WTC11 (cell line): Measurements from ENCODE around the gene HOMER1.
A peak's percentile ranks its signal among the peaks of the same experiment; 100 is the strongest.

Experiments
- ATF6 ChIP-seq: sonication (generic); formaldehyde crosslinking; IDR thresholded peaks from 2 replicates; pipeline ENCODE4 v1.8.1; 2023; ENCODE audit warnings: mild to moderate bottlenecking, missing genetic modification reagents
- CTCF ChIP-seq: fragments of 200-600 bp; IDR thresholded peaks from 2 replicates; pipeline ENCODE4 v1.8.0; 2022; ENCODE audit warnings: antibody characterized with exemption
- FOXK1 ChIP-seq: sonication (generic); formaldehyde crosslinking; IDR thresholded peaks from 2 replicates; pipeline ENCODE4 v1.8.0; 2022; ENCODE audit warnings: mild to moderate bottlenecking, moderate library complexity, missing genetic modification reagents
- FOXP4 ChIP-seq: sonication (generic); formaldehyde crosslinking; IDR thresholded peaks from 2 replicates; pipeline ENCODE4 v1.8.0; 2022; ENCODE audit warnings: mild to moderate bottlenecking, missing genetic modification reagents
- JUN ChIP-seq: sonication (generic); formaldehyde crosslinking; IDR thresholded peaks from 2 replicates; pipeline ENCODE4 v1.8.0; 2023; ENCODE audit warnings: mild to moderate bottlenecking, missing genetic modification reagents
- MLX ChIP-seq: sonication (generic); formaldehyde crosslinking; IDR thresholded peaks from 2 replicates; pipeline ENCODE4 v1.8.1; 2023; ENCODE audit warnings: mild to moderate bottlenecking, missing genetic modification reagents, moderate library complexity
- NR3C1 ChIP-seq: sonication (generic); formaldehyde crosslinking; conservative IDR thresholded peaks from 2 replicates; pipeline ENCODE4 v1.8.1; 2023; ENCODE audit warnings: low read depth, mild to moderate bottlenecking, missing genetic modification reagents
- SP1 ChIP-seq: sonication (generic); formaldehyde crosslinking; conservative IDR thresholded peaks from 2 replicates; pipeline ENCODE4 v1.8.1; 2022; ENCODE audit warnings: missing genetic modification reagents
- STAT6 ChIP-seq: sonication (generic); formaldehyde crosslinking; conservative IDR thresholded peaks from 2 replicates; pipeline ENCODE4 v1.8.1; 2023; ENCODE audit warnings: mild to moderate bottlenecking, low read depth, missing genetic modification reagents, moderate library complexity
- TEAD1 ChIP-seq: sonication (generic); formaldehyde crosslinking; IDR thresholded peaks from 2 replicates; pipeline ENCODE4 v1.8.0; 2022; ENCODE audit warnings: mild to moderate bottlenecking, missing genetic modification reagents
- TEAD4 ChIP-seq: sonication (generic); formaldehyde crosslinking; IDR thresholded peaks from 2 replicates; pipeline ENCODE4 v1.8.0; 2022; ENCODE audit warnings: mild to moderate bottlenecking, missing genetic modification reagents
- USF2 ChIP-seq: sonication (generic); formaldehyde crosslinking; IDR thresholded peaks from 2 replicates; pipeline ENCODE4 v1.8.1; 2023; ENCODE audit warnings: mild to moderate bottlenecking, missing genetic modification reagents, moderate library complexity
- TF ChIP-seq, protein P1 (sequence below): sonication (generic); formaldehyde crosslinking; IDR thresholded peaks from 2 replicates; pipeline ENCODE4 v1.8.0; 2022; ENCODE audit warnings: mild to moderate bottlenecking, missing genetic modification reagents

DNA sequence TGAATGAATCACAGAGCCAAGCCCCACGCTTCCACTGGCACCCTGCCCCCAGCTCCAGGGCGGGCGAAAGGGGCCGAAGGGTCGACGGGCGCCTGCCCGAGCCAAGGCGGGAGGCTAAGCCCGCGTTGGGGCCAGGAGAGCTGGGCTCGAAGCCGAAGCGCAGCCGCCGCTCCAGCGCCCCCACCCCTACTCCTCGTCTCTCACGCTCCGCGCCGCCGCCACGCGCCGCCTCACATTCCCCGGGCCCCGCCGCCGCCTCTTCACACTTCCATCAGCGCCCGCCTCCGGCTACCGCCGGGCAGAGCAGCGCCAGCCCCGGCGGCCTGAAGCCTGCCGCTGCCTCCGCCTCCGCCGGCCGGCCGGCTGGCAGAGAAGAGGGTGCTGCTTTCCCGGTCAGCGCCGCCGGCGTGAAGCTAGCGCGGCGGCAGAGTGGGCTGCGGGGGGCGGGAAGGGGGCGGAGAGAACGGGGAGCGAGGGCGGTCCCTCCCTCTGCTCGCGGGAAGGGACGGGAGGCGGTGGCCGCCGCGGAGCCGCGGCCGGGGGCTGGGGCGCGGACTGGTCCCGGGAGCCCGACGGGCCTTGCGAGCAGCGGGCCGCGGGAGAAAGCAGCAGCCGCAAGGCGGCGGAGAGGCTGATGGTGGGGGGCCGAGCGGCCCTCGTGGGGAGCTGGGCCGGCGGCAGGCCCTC is at the start of gene HOMER1:
- TF ChIP-seq FOXP4 (CRISPR knock-in tag) (0 out of 2 replicates have a peak, but pooled peaks have one; percentile 5), CTCF (no peak), NR3C1 (CRISPR knock-in tag) (no peak), JUN (CRISPR knock-in tag) (no peak), ATF6 (no peak), FOXK1 (peak; percentile 35; the same call in 1 of the 2 replicates), MLX (CRISPR knock-in tag) (0 out of 2 replicates have a peak, but pooled peaks have one; percentile 20), SP1 (no peak), TEAD4 (no peak), STAT6 (CRISPR knock-in tag) (no peak), TEAD1 (no peak), USF2 (CRISPR knock-in tag) (no peak)
- TF ChIP-seq, protein P1, sequence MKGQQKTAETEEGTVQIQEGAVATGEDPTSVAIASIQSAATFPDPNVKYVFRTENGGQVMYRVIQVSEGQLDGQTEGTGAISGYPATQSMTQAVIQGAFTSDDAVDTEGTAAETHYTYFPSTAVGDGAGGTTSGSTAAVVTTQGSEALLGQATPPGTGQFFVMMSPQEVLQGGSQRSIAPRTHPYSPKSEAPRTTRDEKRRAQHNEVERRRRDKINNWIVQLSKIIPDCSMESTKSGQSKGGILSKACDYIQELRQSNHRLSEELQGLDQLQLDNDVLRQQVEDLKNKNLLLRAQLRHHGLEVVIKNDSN (CRISPR knock-in tag): no peak
